ENCODE data around the gene IZUMO1. TPM values are rescaled to one million over a fixed set of nuclear protein-coding genes. Genes with fewer than 3 reads are reported as not detected.

IZUMO1 gene
- total and polyA plus RNA-seq, 2 of the 8 experiments (the other 6 are each of a cell fraction or from before 2014, with no cell fraction given), result 0.33 to 1.8 TPM

GRCh38 chr19:48708471-48708870 is 38.2 kb downstream of the IZUMO1 start:
- Histone ChIP-seq H2BK5ac (ENCODE audit: low read depth, low read length) (no peak overlapping the region), H3K9me3 (ENCODE audit: insufficient read depth in 2 of 2, low read depth in 1 of 2, low read length in 1 of 2) (peaks cover 0 to 5% of the 10 kb centered on the region in 2 experiments; a peak in 1 of 4 replicates), H3K14ac (ENCODE audit: insufficient read length) (no peak overlapping the region), H4K91ac (replicated peaks; ENCODE audit: insufficient read length, low read length) (peak overlapping the region; percentile 11), H3K23me2 (ENCODE audit: low read depth, low read length) (peaks cover 7% of the 10 kb centered on the region; the same call in 1 of the 2 replicates), H3K36me3 (ENCODE audit: control insufficient read depth in 2 of 4, insufficient read depth in 4 of 4, low read length in 3 of 4) (peaks cover 0 to 5% (median 2%) of the 10 kb centered on the region in 4 experiments; a peak in 4 of 8 replicates), H3K4me1 (replicated peaks in 1 of 4; ENCODE audit: control insufficient read depth in 3 of 4, insufficient read depth in 4 of 4, low read length in 3 of 4) (peaks cover 0 to 6% (median 2%) of the 10 kb centered on the region in 4 experiments; a peak in 4 of 7 replicates), H3K4me3 (ENCODE audit: extremely low read depth in 1 of 4, insufficient read depth in 2 of 4, low read depth in 3 of 4, low read length in 4 of 4) (no peak overlapping the region), H3K27me3 (replicated peaks in 1 of 4; ENCODE audit: control insufficient read depth in 3 of 4, extremely low read depth in 1 of 4, insufficient read depth in 3 of 4, low read length in 3 of 4) (no peaks in the 10 kb centered on the region), H4K20me1 (replicated peaks in 1 of 2; ENCODE audit: control insufficient read depth in 1 of 2, insufficient read depth in 2 of 2, low read length in 2 of 2) (peaks cover 0 to 2% of the 10 kb centered on the region in 2 experiments), H3K79me2 (ENCODE audit: control insufficient read depth in 1 of 2, insufficient read depth in 2 of 2, low read length in 2 of 2) (no peaks in the 10 kb centered on the region), H4K8ac (ENCODE audit: extremely low read depth, insufficient read depth, low read length) (no peak overlapping the region), H3K79me1 (ENCODE audit: low read depth, low read length) (no peaks in the 10 kb centered on the region), H3K56ac (replicated peaks; ENCODE audit: insufficient read length, low read depth, low read length) (no peak overlapping the region), H3K4me2 (ENCODE audit: insufficient read depth in 1 of 2, low read depth in 2 of 2, low read length in 2 of 2) (peak overlapping the region in 1 of 2 experiments; percentile 8; a peak in 2 of 4 replicates), H2BK20ac (ENCODE audit: low read length) (no peak overlapping the region), H4K5ac (ENCODE audit: insufficient read length, low read depth, low read length) (no peak overlapping the region), H3K27ac (ENCODE audit: low read depth, low read length) (no peak overlapping the region), H2BK15ac (ENCODE audit: low read length) (no peak overlapping the region), H2BK12ac (ENCODE audit: low read depth, low read length) (no peak overlapping the region), H3K18ac (ENCODE audit: extremely low read depth, low read length) (peak overlapping the region; percentile 48; the same call in 1 of the 2 replicates), H3K23ac (ENCODE audit: insufficient read length) (no peak overlapping the region), H3K9ac (replicated peaks in 1 of 4; ENCODE audit: extremely low read depth in 1 of 4, low read depth in 3 of 4, low read length in 3 of 4) (no peak overlapping the region), H3K4ac (replicated peaks; ENCODE audit: insufficient read length, low read depth, low read length) (peak overlapping the region; percentile 74), H2AK5ac (ENCODE audit: low read depth, low read length) (no peak overlapping the region), H2BK120ac (replicated peaks; ENCODE audit: low read depth, low read length) (no peak overlapping the region), H2AFZ (ENCODE audit: low read length) (no peak overlapping the region)
- DNase-seq (ENCODE audit: low read depth in 1 of 2, low spot score in 2 of 2) (peak in 1 of 2 experiments; percentile 51), FAIRE-seq (no peak)
- ChIA-PET CTCF (ENCODE audit: partially characterized antibody) (interaction anchor here (2.4 kb wide), 1 partner anchor 33 kb away, joined by 9 read pairs; no protein-coding TSS in a partner anchor), POLR2A (ENCODE audit: partially characterized antibody) (interaction anchor here (0.8 to 2.8 kb wide), 2 partner anchors 12 to 442 kb away, joined by 3 to 16 read pairs; partner anchors contain the start of gene FUT2)
- WGBS, 2 experiments (ENCODE audit: extremely low coverage in 1 of 2, insufficient coverage in 1 of 2, insufficient read length in 1 of 2, insufficient replicate concordance in 2 of 2, low coverage in 1 of 2, low lambda C conversion rate in 2 of 2, missing lambda C conversion rate in 1 of 2), result 53% methylated on average over 11 of the region's 11 CpGs; no CpG with 5 or more reads in 1 of the 2 experiments
- TF ChIP-seq KDM4A (IDR thresholded peaks at IDR 0.05; ENCODE audit: low read depth, low read length, severe bottlenecking) (no peak), RXRA (IDR thresholded peaks at IDR 0.05; ENCODE audit: insufficient read depth, low read depth, low read length) (no peak)
